DND-41 (cell line): Measurements from ENCODE around the gene TMEM115.

Source experiments
- EZH2 ChIP-seq: IDR thresholded peaks from 3 replicates; pipeline ENCODE4 v1.6.1; 2012; ENCODE audit warnings: borderline replicate concordance, low read depth, mild to moderate bottlenecking, moderate library complexity, low read length, inconsistent platforms; ENCODE audit not compliant: severe bottlenecking
- TF ChIP-seq, protein P1 (sequence below): IDR thresholded peaks from 2 replicates; pipeline ENCODE4 v1.5.1; 2012; ENCODE audit warnings: borderline replicate concordance, low read length, moderate library complexity, mild to moderate bottlenecking; ENCODE audit not compliant: poor library complexity, severe bottlenecking; ENCODE audit errors: extremely low read depth

DNA sequence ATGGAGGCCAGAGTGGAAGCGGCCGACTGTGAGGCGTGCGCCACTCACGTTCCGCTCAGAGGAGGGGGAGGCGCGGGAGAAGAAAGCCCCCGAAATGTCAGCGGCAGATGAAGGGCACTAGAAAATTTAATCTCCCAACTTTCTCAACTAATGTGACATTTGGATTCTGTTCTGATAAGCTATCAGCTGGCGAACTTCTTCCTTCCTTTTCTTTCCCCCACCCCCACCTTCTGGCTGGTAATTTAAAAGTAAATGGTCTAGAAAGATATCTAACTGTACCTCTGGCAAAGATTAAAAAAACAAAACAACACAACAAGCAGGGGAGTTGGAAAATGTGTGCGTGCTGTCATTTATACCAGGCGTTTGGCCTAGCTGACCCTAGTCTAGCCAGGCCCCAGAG is 26.4 kb upstream of the TMEM115 start:
- TF ChIP-seq, protein P1, sequence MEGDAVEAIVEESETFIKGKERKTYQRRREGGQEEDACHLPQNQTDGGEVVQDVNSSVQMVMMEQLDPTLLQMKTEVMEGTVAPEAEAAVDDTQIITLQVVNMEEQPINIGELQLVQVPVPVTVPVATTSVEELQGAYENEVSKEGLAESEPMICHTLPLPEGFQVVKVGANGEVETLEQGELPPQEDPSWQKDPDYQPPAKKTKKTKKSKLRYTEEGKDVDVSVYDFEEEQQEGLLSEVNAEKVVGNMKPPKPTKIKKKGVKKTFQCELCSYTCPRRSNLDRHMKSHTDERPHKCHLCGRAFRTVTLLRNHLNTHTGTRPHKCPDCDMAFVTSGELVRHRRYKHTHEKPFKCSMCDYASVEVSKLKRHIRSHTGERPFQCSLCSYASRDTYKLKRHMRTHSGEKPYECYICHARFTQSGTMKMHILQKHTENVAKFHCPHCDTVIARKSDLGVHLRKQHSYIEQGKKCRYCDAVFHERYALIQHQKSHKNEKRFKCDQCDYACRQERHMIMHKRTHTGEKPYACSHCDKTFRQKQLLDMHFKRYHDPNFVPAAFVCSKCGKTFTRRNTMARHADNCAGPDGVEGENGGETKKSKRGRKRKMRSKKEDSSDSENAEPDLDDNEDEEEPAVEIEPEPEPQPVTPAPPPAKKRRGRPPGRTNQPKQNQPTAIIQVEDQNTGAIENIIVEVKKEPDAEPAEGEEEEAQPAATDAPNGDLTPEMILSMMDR = no peak
- TF ChIP-seq EZH2 = no peak
